CD4-positive, CD25-positive, alpha-beta regulatory T cell (primary cell): ENCODE results near the gene HMGN3. TPM values are rescaled to one million over a fixed set of nuclear protein-coding genes. Genes with fewer than 3 reads are reported as not detected.

Source experiments
- ATAC-seq, 2 donors: fragments of 150-1000 bp; cut with Tn5 transposase; one replicate each; pipeline ENCODE4 v1.10.0; 2021; ENCODE audit warnings: low read depth in 2 of 2, moderate number of reproducible peaks in 2 of 2, moderate library complexity in 1 of 2
- DNase-seq, 3 donors: peaks; one replicate each; pipeline versions ENCODE4 v3.0.0 to v3.0.0-alpha.2; 2012 to 2022; ENCODE audit warnings: mixed read lengths in 1 of 3
- H3K27ac ChIP-seq: one replicate; pipeline ENCODE4 v1.7.0; 2013; ENCODE audit warnings: mild to moderate bottlenecking, low read length; ENCODE audit not compliant: insufficient read depth, poor library complexity, severe bottlenecking
- H3K27me3 ChIP-seq: one replicate; pipeline ENCODE4 v1.7.0; 2013; ENCODE audit warnings: low read length; ENCODE audit not compliant: control insufficient read depth, insufficient read depth
- H3K36me3 ChIP-seq: one replicate; pipeline ENCODE4 v1.7.0; 2013; ENCODE audit warnings: mild to moderate bottlenecking, low read length, moderate library complexity; ENCODE audit not compliant: control insufficient read depth, insufficient read depth
- H3K4me1 ChIP-seq: 2 replicates; pipeline ENCODE4 v1.7.0; 2013; ENCODE audit warnings: mild to moderate bottlenecking, low read length; ENCODE audit not compliant: insufficient read depth, control insufficient read depth, poor library complexity, severe bottlenecking
- H3K4me3 ChIP-seq: one replicate; pipeline ENCODE4 v1.7.0; 2013; ENCODE audit warnings: low read depth, mild to moderate bottlenecking, low read length, moderate library complexity
- H3K9me3 ChIP-seq, 2 experiments: 1 replicate in 1 of 2; 2 replicates in 1 of 2; pipeline ENCODE4 v1.7.0; 2013; ENCODE audit warnings: low read length in 2 of 2, mild to moderate bottlenecking in 1 of 2, moderate library complexity in 1 of 2; ENCODE audit not compliant: control insufficient read depth in 2 of 2
- H3K27ac Mint-ChIP-seq, 3 donors: one replicate each; pipeline ENCODE4 v1.8.0; 2020 to 2022; ENCODE audit warnings: mild to moderate bottlenecking in 3 of 3, mixed read lengths in 3 of 3, moderate library complexity in 2 of 3
- H3K27me3 Mint-ChIP-seq: one replicate; pipeline ENCODE4 v1.8.0; 2022; ENCODE audit warnings: mild to moderate bottlenecking, mixed read lengths
- H3K36me3 Mint-ChIP-seq: one replicate; pipeline ENCODE4 v1.8.0; 2020; ENCODE audit warnings: mixed read lengths
- H3K4me1 Mint-ChIP-seq, 4 donors: one replicate each; pipeline ENCODE4 v1.8.0; 2020 to 2022; ENCODE audit warnings: mixed read lengths in 4 of 4, mild to moderate bottlenecking in 1 of 4
- H3K4me3 Mint-ChIP-seq, 4 donors: one replicate each; pipeline ENCODE4 v1.8.0; 2020 to 2022; ENCODE audit warnings: mild to moderate bottlenecking in 4 of 4, mixed read lengths in 4 of 4, moderate library complexity in 3 of 4
- H3K9me3 Mint-ChIP-seq, 7 donors: one replicate each; pipeline ENCODE4 v1.8.0; 2020 to 2022; ENCODE audit warnings: mixed read lengths in 7 of 7, mild to moderate bottlenecking in 3 of 7, moderate library complexity in 2 of 7
- polyA plus RNA-seq, 4 donors: library from polyadenylated mRNA; unstranded; fragments of 300-500 nt; fragmentation: Illumina TruSeq; gene quantifications; one replicate each; pipeline ENCODE4 v1.2.3, GENCODE V29; 2021
- total RNA-seq: library from RNA; stranded (reverse); gene quantifications from one replicate; pipeline ENCODE4 v1.2.3, GENCODE V29; 2022

The HMGN3 gene
- total and polyA plus RNA-seq, 5 donors from 2014 or later = 18.9 to 58.2 (median 57.0) TPM

- Histone ChIP-seq H3K4me3 (no peak overlapping the region), H3K4me1 (no peaks in the 10 kb centered on the region), H3K9me3 (no peaks in the 10 kb centered on the region), H3K27me3 (no peaks in the 10 kb centered on the region), H3K36me3 (no peaks in the 10 kb centered on the region), H3K27ac (no peak overlapping the region)
- no peak overlapping the region for H3K27ac Mint-ChIP-seq
- H3K4me1 Mint-ChIP-seq = no peaks in the 10 kb centered on the region
- H3K27me3 Mint-ChIP-seq = peaks cover 4% of the 10 kb centered on the region
- DNase-seq (no peak), ATAC-seq (no peak)
- no peaks in the 10 kb centered on the region for H3K36me3 Mint-ChIP-seq
- no peak overlapping the region for H3K4me3 Mint-ChIP-seq
- H3K9me3 Mint-ChIP-seq = peaks cover 0 to 2% (median 0%) of the 10 kb centered on the region in 7 donors
Measured at GRCh38 chr6:79241228-79241627, 6.7 kb upstream of the HMGN3 start.

- Histone ChIP-seq H3K9me3 (no peaks in the 10 kb centered on the region), H3K36me3 (no peaks in the 10 kb centered on the region), H3K27me3 (no peaks in the 10 kb centered on the region), H3K4me1 (no peaks in the 10 kb centered on the region), H3K4me3 (no peak overlapping the region), H3K27ac (no peak overlapping the region)
- no peak overlapping the region for H3K27ac Mint-ChIP-seq
- H3K36me3 Mint-ChIP-seq = no peaks in the 10 kb centered on the region
- H3K9me3 Mint-ChIP-seq = peaks cover 0 to 2% (median 0%) of the 10 kb centered on the region in 7 donors
- peaks cover 0 to 3% (median 0%) of the 10 kb centered on the region in 4 donors for H3K4me1 Mint-ChIP-seq
- H3K4me3 Mint-ChIP-seq = no peak overlapping the region
- ATAC-seq (no peak), DNase-seq (no peak)
- peaks cover 4% of the 10 kb centered on the region for H3K27me3 Mint-ChIP-seq
Measured at GRCh38 chr6:79240509-79240908, 6.0 kb upstream of the HMGN3 start.

GRCh38 chr6:79239536-79240168, 5.2 kb upstream of the HMGN3 start:
- H3K4me1 ChIP-seq = no peaks in the 10 kb centered on the region
- Mint-ChIP-seq H3K27ac (no peak overlapping the region), H3K4me3 (no peak overlapping the region), H3K27me3 (peaks cover 6% of the 10 kb centered on the region), H3K9me3 (no peaks in the 10 kb centered on the region), H3K36me3 (no peaks in the 10 kb centered on the region), H3K4me1 (peaks cover 3 to 9% (median 4%) of the 10 kb centered on the region in 4 donors)
- DNase-seq = no peak
- no peaks in the 10 kb centered on the region for H3K36me3 ChIP-seq
- H3K4me3 ChIP-seq = no peak overlapping the region
- H3K27me3 ChIP-seq = no peaks in the 10 kb centered on the region
- no peaks in the 10 kb centered on the region for H3K9me3 ChIP-seq
- H3K27ac ChIP-seq = no peak overlapping the region
- ATAC-seq = no peak

- H3K27ac ChIP-seq = no peak overlapping the region
- Mint-ChIP-seq H3K4me3 (no peak overlapping the region), H3K9me3 (no peaks in the 10 kb centered on the region), H3K36me3 (no peaks in the 10 kb centered on the region), H3K4me1 (peaks cover 4 to 10% (median 7%) of the 10 kb centered on the region in 4 donors), H3K27me3 (peaks cover 9% of the 10 kb centered on the region), H3K27ac (no peak overlapping the region)
- H3K9me3 ChIP-seq = no peaks in the 10 kb centered on the region
- DNase-seq = no peak
- H3K4me3 ChIP-seq = no peak overlapping the region
- no peaks in the 10 kb centered on the region for H3K27me3 ChIP-seq
- no peaks in the 10 kb centered on the region for H3K4me1 ChIP-seq
- no peaks in the 10 kb centered on the region for H3K36me3 ChIP-seq
- no peak for ATAC-seq
Measured at GRCh38 chr6:79238919-79239318, 4.4 kb upstream of the HMGN3 start.

GRCh38 chr6:79236711-79237110, 2.2 kb upstream of the HMGN3 start:
- H3K27me3 ChIP-seq = no peaks in the 10 kb centered on the region
- Mint-ChIP-seq H3K9me3 (no peaks in the 10 kb centered on the region), H3K27me3 (peaks cover 5% of the 10 kb centered on the region), H3K4me1 (peaks cover 11 to 20% (median 14%) of the 10 kb centered on the region in 4 donors), H3K27ac (no peak overlapping the region), H3K36me3 (no peaks in the 10 kb centered on the region), H3K4me3 (no peak overlapping the region)
- peaks cover 4% of the 10 kb centered on the region for H3K4me1 ChIP-seq
- ATAC-seq = no peak
- H3K36me3 ChIP-seq = no peaks in the 10 kb centered on the region
- no peak overlapping the region for H3K4me3 ChIP-seq
- H3K9me3 ChIP-seq = no peaks in the 10 kb centered on the region
- no peak overlapping the region for H3K27ac ChIP-seq
- DNase-seq = peak in 1 of 3 donors; percentile 52

GRCh38 chr6:79233611-79234149, 802 bp downstream of the HMGN3 start:
- Histone ChIP-seq H3K4me3 (peak overlapping the region; percentile 97), H3K27me3 (no peaks in the 10 kb centered on the region), H3K4me1 (peaks cover 4% of the 10 kb centered on the region), H3K27ac (peak overlapping the region; percentile 62), H3K36me3 (no peaks in the 10 kb centered on the region), H3K9me3 (no peaks in the 10 kb centered on the region)
- peak overlapping the region; percentile 32 to 83 (median 47) for H3K27ac Mint-ChIP-seq
- peaks cover 5% of the 10 kb centered on the region for H3K27me3 Mint-ChIP-seq
- DNase-seq = peak; percentile 55 to 80 (median 58)
- peak overlapping the region; percentile 94 to 100 (median 98) for H3K4me3 Mint-ChIP-seq
- peaks cover 4% of the 10 kb centered on the region for H3K36me3 Mint-ChIP-seq
- ATAC-seq = peak; percentile 36 to 38
- no peaks in the 10 kb centered on the region for H3K9me3 Mint-ChIP-seq
- H3K4me1 Mint-ChIP-seq = peaks cover 12 to 29% (median 24%) of the 10 kb centered on the region in 4 donors

- Histone ChIP-seq H3K36me3 (no peaks in the 10 kb centered on the region), H3K4me3 (peak overlapping the region; percentile 65), H3K4me1 (peaks cover 4% of the 10 kb centered on the region), H3K27me3 (no peaks in the 10 kb centered on the region), H3K9me3 (no peaks in the 10 kb centered on the region), H3K27ac (peak overlapping the region; percentile 62)
- H3K27ac Mint-ChIP-seq = peak overlapping the region; percentile 32 to 83 (median 52)
- peaks cover 5% of the 10 kb centered on the region for H3K27me3 Mint-ChIP-seq
- H3K4me1 Mint-ChIP-seq = peaks cover 12 to 31% (median 27%) of the 10 kb centered on the region in 4 donors
- ATAC-seq (no peak), DNase-seq (no peak)
- no peaks in the 10 kb centered on the region for H3K9me3 Mint-ChIP-seq
- peaks cover 5% of the 10 kb centered on the region for H3K36me3 Mint-ChIP-seq
- H3K4me3 Mint-ChIP-seq = peak overlapping the region; percentile 94 to 100 (median 98)
Measured at GRCh38 chr6:79232696-79233462, 1.6 kb downstream of the HMGN3 start.
